Measurements from ENCODE around the gene CHRND.

- TF ChIP-seq, protein P1, sequence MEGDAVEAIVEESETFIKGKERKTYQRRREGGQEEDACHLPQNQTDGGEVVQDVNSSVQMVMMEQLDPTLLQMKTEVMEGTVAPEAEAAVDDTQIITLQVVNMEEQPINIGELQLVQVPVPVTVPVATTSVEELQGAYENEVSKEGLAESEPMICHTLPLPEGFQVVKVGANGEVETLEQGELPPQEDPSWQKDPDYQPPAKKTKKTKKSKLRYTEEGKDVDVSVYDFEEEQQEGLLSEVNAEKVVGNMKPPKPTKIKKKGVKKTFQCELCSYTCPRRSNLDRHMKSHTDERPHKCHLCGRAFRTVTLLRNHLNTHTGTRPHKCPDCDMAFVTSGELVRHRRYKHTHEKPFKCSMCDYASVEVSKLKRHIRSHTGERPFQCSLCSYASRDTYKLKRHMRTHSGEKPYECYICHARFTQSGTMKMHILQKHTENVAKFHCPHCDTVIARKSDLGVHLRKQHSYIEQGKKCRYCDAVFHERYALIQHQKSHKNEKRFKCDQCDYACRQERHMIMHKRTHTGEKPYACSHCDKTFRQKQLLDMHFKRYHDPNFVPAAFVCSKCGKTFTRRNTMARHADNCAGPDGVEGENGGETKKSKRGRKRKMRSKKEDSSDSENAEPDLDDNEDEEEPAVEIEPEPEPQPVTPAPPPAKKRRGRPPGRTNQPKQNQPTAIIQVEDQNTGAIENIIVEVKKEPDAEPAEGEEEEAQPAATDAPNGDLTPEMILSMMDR (IDR thresholded peaks at IDR 0.05; ENCODE audit: insufficient read depth, low read depth, low read length), result no peak
- TF ChIP-seq EZH2 (IDR thresholded peaks at IDR 0.05; ENCODE audit: insufficient read depth, low read length), result no peak
These were observed 9.1 kb downstream of the CHRND start for GRCh38 chr2:232534940-232535651.
